Mesodermal cell (in vitro differentiated cells): ENCODE measurements around the gene ASF1B.

Experiments used
- H3K27ac ChIP-seq: 2 replicates; pipeline ENCODE4 v1.7.0; 2013; ENCODE audit warnings: mild to moderate bottlenecking, low read depth, low read length, moderate library complexity; ENCODE audit not compliant: severe bottlenecking
- H3K36me3 ChIP-seq: 2 replicates; pipeline ENCODE4 v1.7.1; 2013; ENCODE audit warnings: mild to moderate bottlenecking, low read length, moderate library complexity; ENCODE audit not compliant: control insufficient read depth, insufficient read depth
- H3K4me1 ChIP-seq: one replicate; pipeline ENCODE4 v1.7.1; 2013; ENCODE audit warnings: mild to moderate bottlenecking, low read length; ENCODE audit not compliant: insufficient read depth, control insufficient read depth, poor library complexity, severe bottlenecking
- H3K4me3 ChIP-seq: 2 replicates; pipeline ENCODE4 v1.7.0; 2013; ENCODE audit warnings: low read length, control low read depth, mild to moderate bottlenecking; ENCODE audit not compliant: insufficient read depth, poor library complexity, severe bottlenecking; ENCODE audit errors: extremely low read depth
- H3K9me3 ChIP-seq: 2 replicates; pipeline ENCODE4 v1.7.1; 2013; ENCODE audit warnings: mild to moderate bottlenecking, low read length, moderate library complexity; ENCODE audit not compliant: control insufficient read depth
- WGBS, 2 experiments: methylation state at CpG; one replicate each; pipeline ENCODE4 v1.1.5; 2013; ENCODE audit warnings: missing lambda C conversion rate in 2 of 2; ENCODE audit not compliant: insufficient coverage in 2 of 2; 5-methylcytosine and 5-hydroxymethylcytosine counted together

ASF1B gene

GRCh38 chr19:14160017-14160703, 23.8 kb upstream of the ASF1B start:
- H3K4me1 ChIP-seq, result no peaks in the 10 kb centered on the region
- no peak overlapping the region for H3K27ac ChIP-seq
- H3K9me3 ChIP-seq, result no peaks in the 10 kb centered on the region
- no peak overlapping the region for H3K4me3 ChIP-seq
- H3K36me3 ChIP-seq, result peaks cover 48% of the 10 kb centered on the region
- 97 to 99% methylated on average over 18 to 21 of the region's 25 CpGs for WGBS, 2 experiments

- WGBS, 2 experiments, result 96 to 98% methylated on average over 10 to 11 of the region's 12 CpGs
- H3K36me3 ChIP-seq, result peaks cover 49% of the 10 kb centered on the region
- H3K4me1 ChIP-seq, result no peaks in the 10 kb centered on the region
- H3K4me3 ChIP-seq, result no peak overlapping the region
- no peak overlapping the region for H3K27ac ChIP-seq
- H3K9me3 ChIP-seq, result no peaks in the 10 kb centered on the region
These were observed 22.7 kb upstream of the ASF1B start for GRCh38 chr19:14159059-14159458.

DNA sequence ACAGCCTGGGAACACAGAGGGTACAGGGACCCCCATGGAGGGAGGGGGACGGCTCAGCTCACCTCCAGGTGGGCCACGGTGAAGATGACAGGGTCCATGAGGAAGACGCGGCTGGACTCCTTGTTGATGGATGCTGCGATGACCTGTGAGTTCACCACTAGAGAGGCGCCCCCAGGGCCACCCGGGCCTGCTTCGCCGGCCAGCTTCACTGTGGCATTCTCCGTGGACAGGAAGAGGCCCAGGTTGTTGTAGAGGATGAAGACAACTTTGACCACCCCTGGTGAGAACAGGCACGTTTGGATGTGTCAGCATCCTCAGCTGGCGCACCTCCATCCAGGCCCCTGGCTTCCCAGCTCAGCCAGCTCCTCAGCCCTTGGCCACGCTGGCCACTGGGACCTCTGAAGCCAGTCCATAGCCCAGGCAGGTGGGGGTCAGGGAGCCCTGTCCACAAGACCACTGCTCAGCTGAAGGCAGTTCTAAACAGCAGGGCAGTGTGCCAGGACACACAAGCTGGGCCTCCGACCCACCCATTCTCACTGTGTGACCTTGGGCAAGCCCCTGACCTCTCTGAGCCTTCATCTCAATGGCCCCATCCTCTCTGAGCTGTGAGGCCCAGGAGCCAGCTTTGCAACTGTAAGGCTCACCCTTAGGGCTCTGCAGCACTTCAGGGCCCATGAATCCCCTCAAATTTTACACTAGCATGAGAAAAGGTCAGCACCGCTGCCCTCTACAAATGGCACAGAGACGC, 22.1 kb upstream of the ASF1B start:
- 95 to 97% methylated on average over 7 to 16 of the region's 16 CpGs for WGBS, 2 experiments
- H3K27ac ChIP-seq, result no peak overlapping the region
- H3K9me3 ChIP-seq, result no peaks in the 10 kb centered on the region

GRCh38 chr19:14156971-14157717, 20.8 kb upstream of the ASF1B start:
- WGBS, 2 experiments, result 95 to 96% methylated on average over 20 to 21 of the region's 26 CpGs

More for the DNA sequence above, 22.1 kb upstream of the ASF1B start:
- H3K4me3 ChIP-seq, result no peak overlapping the region
- H3K4me1 ChIP-seq, result no peaks in the 10 kb centered on the region
- H3K36me3 ChIP-seq, result peaks cover 49% of the 10 kb centered on the region

GRCh38 chr19:14156122-14156521, 19.7 kb upstream of the ASF1B start:
- H3K36me3 ChIP-seq, result peaks cover 53% of the 10 kb centered on the region
- no peaks in the 10 kb centered on the region for H3K4me1 ChIP-seq
- H3K9me3 ChIP-seq, result no peaks in the 10 kb centered on the region
- no peak overlapping the region for H3K4me3 ChIP-seq
- 98 to 99% methylated on average over 10 of the region's 12 CpGs for WGBS, 2 experiments
- H3K27ac ChIP-seq, result no peak overlapping the region

More at GRCh38 chr19:14156971-14157717, 20.8 kb upstream of the ASF1B start:
- no peak overlapping the region for H3K27ac ChIP-seq
- H3K4me1 ChIP-seq, result no peaks in the 10 kb centered on the region
- no peaks in the 10 kb centered on the region for H3K9me3 ChIP-seq
- H3K4me3 ChIP-seq, result no peak overlapping the region
- peaks cover 51% of the 10 kb centered on the region for H3K36me3 ChIP-seq

- Histone ChIP-seq H3K4me3 (no peak overlapping the region), H3K36me3 (peaks cover 49% of the 10 kb centered on the region), H3K27ac (no peak overlapping the region), H3K4me1 (no peaks in the 10 kb centered on the region), H3K9me3 (no peaks in the 10 kb centered on the region)
- WGBS, 2 experiments, result 91 to 94% methylated on average over 13 of the region's 17 CpGs
These were observed 19.0 kb upstream of the ASF1B start for GRCh38 chr19:14155371-14155770.

DNA sequence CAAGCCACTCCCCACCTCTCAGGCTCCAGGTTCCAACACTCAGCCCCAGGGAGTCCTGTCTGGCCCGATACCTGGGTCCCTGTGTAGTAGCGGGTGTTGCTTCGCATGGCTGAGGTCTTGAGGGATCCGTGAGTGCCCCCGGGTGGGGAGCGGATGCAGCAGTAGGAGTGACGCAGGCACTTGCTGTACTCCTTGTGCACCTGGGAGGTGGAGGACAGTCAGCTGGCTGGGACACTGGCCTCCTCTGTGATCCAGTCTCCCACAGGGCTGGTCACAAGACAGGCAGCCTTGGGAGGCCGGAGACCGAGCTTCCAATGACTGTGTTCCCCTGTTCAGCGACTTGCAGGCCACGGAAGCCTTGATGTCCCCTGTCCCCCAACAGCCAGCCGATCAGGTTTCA, 16.3 kb upstream of the ASF1B start:
- Histone ChIP-seq H3K36me3 (peaks cover 36% of the 10 kb centered on the region), H3K27ac (no peak overlapping the region), H3K4me1 (peaks cover 10% of the 10 kb centered on the region), H3K4me3 (no peak overlapping the region), H3K9me3 (no peaks in the 10 kb centered on the region)
- 93 to 95% methylated on average over 12 of the region's 12 CpGs for WGBS, 2 experiments

DNA sequence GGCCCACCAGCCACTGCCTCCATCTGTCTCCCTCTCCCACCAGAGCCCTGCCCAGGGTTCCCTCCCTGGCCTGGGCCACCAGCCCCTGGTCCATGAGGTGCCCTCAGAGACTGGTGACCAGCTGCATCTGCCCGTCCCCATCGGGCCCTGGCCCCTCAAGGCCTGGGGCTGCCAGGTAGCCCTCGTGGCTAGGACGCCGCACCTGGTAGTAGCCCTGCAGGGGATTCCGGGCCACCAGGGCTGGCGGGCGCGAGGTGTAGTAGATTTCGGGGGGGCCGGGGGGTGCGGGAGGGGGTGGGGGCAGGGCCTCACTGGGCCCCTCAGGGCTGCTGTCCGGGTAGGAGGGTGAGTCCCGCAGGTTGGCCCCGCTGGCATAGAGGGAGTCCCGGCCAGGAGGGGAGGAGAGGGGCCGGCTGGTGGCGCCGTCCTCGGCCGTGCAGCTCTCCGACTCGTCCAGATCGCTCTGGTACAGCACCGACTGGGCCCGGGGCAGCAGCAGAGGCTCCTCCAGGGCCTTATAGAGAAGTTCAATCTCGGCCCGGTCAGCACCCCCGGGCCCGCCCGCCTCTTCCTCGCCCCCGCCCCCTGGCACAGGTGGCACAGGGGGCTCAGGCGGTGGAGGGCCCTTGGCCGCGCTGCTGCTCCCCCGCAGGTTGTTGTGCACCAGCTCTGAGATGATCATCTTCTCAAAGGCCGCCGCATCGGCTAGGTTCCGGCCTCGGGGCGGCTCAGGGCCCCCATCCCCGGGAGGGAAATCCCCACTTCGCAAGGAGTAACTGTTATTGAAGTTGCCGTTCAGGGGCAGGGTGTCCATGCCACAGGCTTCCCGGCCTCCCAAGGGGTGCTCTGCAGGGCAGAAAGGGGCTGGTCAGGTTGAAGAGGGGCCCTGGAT, 14.6 kb upstream of the ASF1B start:
- WGBS, 2 experiments, result 97 to 98% methylated on average over 30 to 37 of the region's 47 CpGs
- no peak overlapping the region for H3K27ac ChIP-seq

GRCh38 chr19:14150041-14150769, 13.8 kb upstream of the ASF1B start:
- Histone ChIP-seq H3K9me3 (no peaks in the 10 kb centered on the region), H3K36me3 (peaks cover 19% of the 10 kb centered on the region), H3K4me1 (peaks cover 10% of the 10 kb centered on the region), H3K4me3 (no peak overlapping the region), H3K27ac (no peak overlapping the region)
- WGBS, 2 experiments, result 87 to 97% methylated on average over 6 to 7 of the region's 10 CpGs

More for the DNA sequence above, 14.6 kb upstream of the ASF1B start:
- no peak overlapping the region for H3K4me3 ChIP-seq
- peaks cover 25% of the 10 kb centered on the region for H3K36me3 ChIP-seq
- H3K9me3 ChIP-seq, result no peaks in the 10 kb centered on the region
- H3K4me1 ChIP-seq, result peaks cover 10% of the 10 kb centered on the region
